NCI-H187 treated with DMSO at 0.1 percent for 48 hours (cell line): ENCODE measurements around the gene NDRG3.

ENCODE experiments used
- DNase-seq: peaks from one replicate; lab custom pipeline; 2025; lab: John Stamatoyannopoulos, UW

Gene NDRG3

DNA sequence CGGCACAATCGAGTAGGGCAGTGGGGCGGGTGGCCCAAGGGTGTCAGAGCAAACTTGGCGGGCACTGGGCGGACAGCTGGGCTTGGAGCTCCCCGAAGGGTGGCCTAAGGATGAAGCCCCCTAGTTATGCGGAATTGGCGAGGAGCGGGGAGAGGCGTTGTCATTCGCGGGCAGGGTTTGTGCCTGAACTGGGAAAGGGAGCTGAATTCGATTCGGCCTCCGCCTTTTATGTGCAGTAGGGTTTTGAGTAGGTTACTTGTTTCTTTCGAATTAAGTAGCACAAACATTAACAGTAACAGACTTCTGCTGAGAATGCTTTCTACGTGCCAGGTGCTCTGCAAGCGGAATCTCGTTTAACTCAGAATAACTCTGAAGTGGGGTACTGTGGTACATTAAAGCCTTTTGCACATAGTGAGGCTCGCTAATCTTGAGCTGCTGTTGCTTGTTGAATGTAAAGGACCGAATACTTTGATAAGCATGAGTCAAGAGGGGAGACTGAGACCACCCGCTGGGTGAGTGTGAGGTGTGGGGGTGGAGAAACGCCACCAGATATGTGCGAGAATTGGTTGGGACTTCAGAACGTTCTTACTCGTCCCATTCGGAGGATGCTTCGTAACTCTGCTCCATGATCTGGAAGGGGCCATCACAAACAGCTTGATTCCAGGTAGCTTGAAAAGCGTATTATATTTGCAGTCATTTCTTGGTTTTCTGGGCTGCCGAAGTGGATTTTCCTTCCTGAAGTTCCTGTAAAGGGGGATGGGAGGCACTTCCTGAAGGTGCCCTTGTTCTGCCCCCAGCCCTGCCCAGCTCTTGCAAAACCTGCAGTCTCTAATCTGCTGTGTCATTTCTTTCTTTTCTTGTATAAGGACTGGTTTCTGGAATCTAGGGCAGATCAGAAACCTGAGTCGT lies 139.5 kb downstream of the NDRG3 start:
- DNase-seq: no peak

DNA sequence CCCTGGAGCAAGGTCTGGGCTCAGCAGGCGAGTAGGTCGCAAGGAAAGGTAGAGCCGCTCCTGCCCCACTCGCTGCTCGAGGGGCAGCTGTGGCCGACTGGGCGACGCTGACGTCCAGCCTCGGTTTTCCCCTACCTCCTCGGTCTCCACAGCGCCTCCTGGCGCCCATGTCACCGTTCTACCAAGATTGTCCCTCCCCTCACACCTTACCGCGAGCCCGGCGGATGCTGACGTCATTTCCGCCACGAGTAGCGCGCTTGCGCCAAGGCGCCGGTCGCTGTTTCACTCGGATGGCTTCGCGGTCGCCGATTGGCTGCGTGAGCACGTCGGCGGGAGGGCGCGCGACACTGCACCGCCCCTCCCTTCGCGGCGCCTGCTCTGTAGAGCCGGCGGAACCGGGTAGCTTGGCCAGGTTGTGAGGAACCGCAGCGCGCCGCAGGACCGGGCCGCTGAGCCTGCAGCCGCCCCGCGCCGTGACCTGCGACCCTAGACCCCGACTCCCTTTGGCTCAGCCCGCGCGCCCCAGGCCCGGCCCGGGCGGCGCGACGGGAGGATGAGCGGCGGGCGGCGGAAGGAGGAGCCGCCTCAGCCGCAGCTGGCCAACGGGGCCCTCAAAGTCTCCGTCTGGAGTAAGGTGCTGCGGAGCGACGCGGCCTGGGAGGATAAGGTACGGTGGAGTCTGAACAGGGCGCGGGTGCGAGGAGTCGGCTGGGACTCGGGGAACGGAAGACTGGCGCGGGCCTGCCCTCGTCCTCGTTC lies 140.3 kb downstream of the NDRG3 start, which contains the start of gene RAB5IF:
Gene RAB5IF, plus strand, starts transcription at position 381 of the 759 bp plus-strand sequence. Its CDS starts 173 bp downstream, at position 554.
- DNase-seq: peak; percentile 90

DNA sequence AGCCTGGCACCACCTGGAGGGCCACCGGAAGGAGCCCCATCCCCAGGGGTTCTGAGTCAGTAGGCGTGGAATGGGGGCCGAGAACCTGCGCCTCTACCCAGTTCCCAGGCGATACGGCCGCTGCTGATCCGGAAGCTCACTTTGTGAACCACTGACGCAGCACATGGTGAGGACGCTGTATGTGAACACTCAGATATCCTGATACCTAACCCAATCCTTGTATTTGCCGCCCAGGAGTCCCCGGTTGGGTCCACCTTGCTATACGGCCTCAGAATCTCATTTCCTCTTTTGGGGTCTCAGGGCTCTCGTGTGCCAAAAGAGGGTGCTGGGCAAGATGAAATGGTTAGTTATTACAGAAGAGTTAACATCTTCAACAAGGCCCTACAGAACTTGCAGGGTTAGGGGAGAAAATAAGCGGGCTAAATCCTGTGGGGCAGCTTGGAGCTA lies 140.9 kb downstream of the NDRG3 start:
- no peak for DNase-seq
